ENCODE measurements around the gene ARID3C. TPM values are rescaled to one million over a fixed set of nuclear protein-coding genes. Genes with fewer than 3 reads are reported as not detected.

Gene ARID3C
- total and polyA plus RNA-seq, 10 of the 15 experiments (the other 5 are each of a cell fraction or from before 2014, with no cell fraction given), result not detected

GRCh38 chr9:34663303-34663605, 34.4 kb upstream of the ARID3C start:
- no peak for FAIRE-seq
- Histone ChIP-seq H3K4me3 (no peak overlapping the region), H3K36me3 (ENCODE audit: control insufficient read depth in 2 of 2, insufficient read depth in 2 of 2, low read length in 1 of 2) (no peaks in the 10 kb centered on the region), H3K9me3 (replicated peaks; ENCODE audit: control insufficient read depth, insufficient read depth, low read length) (no peaks in the 10 kb centered on the region), H3K27ac (ENCODE audit: control insufficient read depth, insufficient read depth) (no peak overlapping the region), H3K79me2 (ENCODE audit: control insufficient read depth, insufficient read depth, low read length) (no peaks in the 10 kb centered on the region), H2AFZ (ENCODE audit: control insufficient read depth, low read depth, low read length) (no peak overlapping the region), H3K9ac (ENCODE audit: control insufficient read depth, insufficient read depth, low read length) (no peak overlapping the region), H4K20me1 (ENCODE audit: control insufficient read depth, insufficient read depth) (no peaks in the 10 kb centered on the region), H3K4me1 (ENCODE audit: control insufficient read depth, insufficient read depth, low read length) (peaks cover 9% of the 10 kb centered on the region), H3K27me3 (replicated peaks in 1 of 2; ENCODE audit: control insufficient read depth in 2 of 2, insufficient read depth in 2 of 2, low read length in 1 of 2) (no peaks in the 10 kb centered on the region), H3K4me2 (ENCODE audit: control insufficient read depth, insufficient read depth) (0 out of 2 replicates have a peak overlapping the region, but pooled peaks have one; percentile 25)
- no TSS peak for BruUV-seq (replicated peaks)
- RAD21 ChIA-PET (ENCODE audit: unreplicated experiment), result no interaction called here
- intact Hi-C loops (cut with micrococcal nuclease; ENCODE audit: unreplicated experiment), result no loop called here
- in situ Hi-C loops (cut with MboI), result no loop called here
- POLR2A ChIA-PET, result interaction anchor here (1.4 kb wide), 1 partner anchor 43 kb away, joined by 3 read pairs; the partner anchor contains the start of gene DCTN3
- SMC1A ChIA-PET (ENCODE audit: uncharacterized antibody, unreplicated experiment), result no interaction called here
- no peak for ATAC-seq
- CTCF ChIA-PET, result interaction anchor here (1.0 to 3.2 kb wide), 7 partner anchors 11 to 46 kb away, joined by 3 to 23 read pairs (median 5); partner anchors contain the start of genes GALT, IL11RA and SIGMAR1
- TF ChIP-seq CHD1 (IDR thresholded peaks at IDR 0.05; ENCODE audit: low read depth, low read length) (no peak), NR2C1 (IDR thresholded peaks at IDR 0.05) (no peak)
- no peak for DNase-seq (ENCODE audit: low read depth, low spot score)

GRCh38 chr9:34662526-34663302, 33.8 kb upstream of the ARID3C start, which contains the start of gene CCL27:
CCL27 (minus strand) TSS chr9:34662657; CDS start chr9:34662633, 24 bp downstream.
- CTCF ChIA-PET, result interaction anchor here (0.8 to 3.2 kb wide), 8 partner anchors 10 to 40 kb away, joined by 3 to 23 read pairs (median 8); partner anchors contain the start of genes GALT, IL11RA and SIGMAR1
- POLR2A ChIA-PET, result interaction anchor here (0.6 to 1.4 kb wide), 3 partner anchors 10 to 1689 kb away, joined by 3 to 5 read pairs (median 3); partner anchors contain the start of gene DCTN3
- Histone ChIP-seq H2AFZ (ENCODE audit: control insufficient read depth, low read depth, low read length) (peak within 1 kb of the TSS; percentile 26; the same call in 1 of the 2 replicates), H3K27ac (ENCODE audit: control insufficient read depth, insufficient read depth) (no peak within 1 kb of the TSS), H3K9ac (ENCODE audit: control insufficient read depth, insufficient read depth, low read length) (no peak within 1 kb of the TSS), H3K4me3 (no peak within 1 kb of the TSS), H3K4me2 (ENCODE audit: control insufficient read depth, insufficient read depth) (0 out of 2 replicates have a peak within 1 kb of the TSS, but pooled peaks have one; percentile 25), H4K20me1 (ENCODE audit: control insufficient read depth, insufficient read depth) (no peaks in the 10 kb centered on the region), H3K4me1 (ENCODE audit: control insufficient read depth, insufficient read depth, low read length) (peaks cover 9% of the 10 kb centered on the region), H3K27me3 (replicated peaks in 1 of 2; ENCODE audit: control insufficient read depth in 2 of 2, insufficient read depth in 2 of 2, low read length in 1 of 2) (no peaks in the 10 kb centered on the region), H3K79me2 (ENCODE audit: control insufficient read depth, insufficient read depth, low read length) (no peaks in the 10 kb centered on the region), H3K9me3 (replicated peaks; ENCODE audit: control insufficient read depth, insufficient read depth, low read length) (no peaks in the 10 kb centered on the region), H3K36me3 (ENCODE audit: control insufficient read depth in 2 of 2, insufficient read depth in 2 of 2, low read length in 1 of 2) (no peaks in the 10 kb centered on the region)
- WGBS (ENCODE audit: insufficient coverage, insufficient replicate concordance, low lambda C conversion rate, missing lambda C conversion rate), result 50% methylated on average over 4 of the region's 4 CpGs
- DNase-seq (ENCODE audit: low read depth, low spot score) (no peak), FAIRE-seq (no peak), ATAC-seq (no peak)
- TF ChIP-seq ZZZ3 (IDR thresholded peaks at IDR 0.05; ENCODE audit: control insufficient read depth, insufficient read length, low read depth), result no peak
- TF ChIP-seq RELB (IDR thresholded peaks at IDR 0.05; ENCODE audit: low read depth), result no peak
- TF ChIP-seq SRF (IDR thresholded peaks at IDR 0.05; ENCODE audit: low read depth in 2 of 2, low read length in 2 of 2), result no peak
- no peak for TF ChIP-seq NKRF (conservative IDR thresholded peaks at IDR 0.05)
- SMC1A ChIA-PET (ENCODE audit: uncharacterized antibody, unreplicated experiment), result interaction anchor here (1.8 kb wide), 1 partner anchor 25 kb away, joined by 7 read pairs; the partner anchor contains the start of gene SIGMAR1
- BruUV-seq (replicated peaks), result no TSS peak
- RAD21 ChIA-PET (ENCODE audit: unreplicated experiment), result no interaction called here
- intact Hi-C loops (cut with micrococcal nuclease; ENCODE audit: unreplicated experiment), result no loop called here
- in situ Hi-C loops (cut with MboI), result no loop called here
